GM21619 (cell line): ENCODE results near the gene LMAN2.
"Not testable (repeated sequence)": the region's sequence is repeated elsewhere in the genome, so short reads cannot be mapped to it uniquely, and the experiment has no call there.

Experiments used
- ATAC-seq: cut with Tn5 transposase; IDR thresholded peaks from one replicate; pipeline ENCODE4 v1.9.1; 2021; ENCODE audit not compliant: unreplicated experiment

LMAN2 gene

DNA sequence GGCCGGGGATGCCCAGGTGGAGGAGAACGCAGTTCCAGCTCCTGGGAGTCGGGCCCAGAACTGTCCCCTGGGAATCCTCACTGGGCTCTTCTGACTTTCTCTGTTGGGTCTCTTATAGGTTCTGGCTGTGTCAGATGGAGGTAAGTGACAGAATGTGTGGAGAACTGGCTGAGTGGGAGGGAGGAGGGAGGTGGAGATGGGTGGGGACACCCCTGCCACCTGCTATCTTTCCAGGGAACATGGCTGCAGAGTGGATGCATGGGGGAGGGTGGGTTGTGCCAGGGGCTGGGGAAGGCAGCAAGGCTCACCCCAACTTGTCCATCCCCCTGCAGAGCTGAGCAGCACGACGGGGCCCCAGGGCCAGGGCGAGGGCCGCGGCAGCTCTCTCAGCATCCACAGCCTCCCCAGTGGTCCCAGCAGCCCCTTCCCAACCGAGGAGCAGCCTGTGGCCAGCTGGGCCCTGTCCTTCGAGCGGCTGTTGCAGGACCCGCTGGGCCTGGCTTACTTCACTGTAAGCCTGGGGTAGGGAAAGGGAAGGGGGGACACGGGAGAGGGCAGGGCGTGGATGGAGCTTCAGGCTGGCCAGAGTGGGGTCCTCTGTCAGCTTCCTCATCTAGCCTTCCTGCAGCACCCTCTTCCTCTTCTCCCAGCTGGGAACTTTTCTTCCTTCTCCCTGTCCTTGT, 14.5 kb upstream of the LMAN2 start:
- ATAC-seq = no peak

DNA sequence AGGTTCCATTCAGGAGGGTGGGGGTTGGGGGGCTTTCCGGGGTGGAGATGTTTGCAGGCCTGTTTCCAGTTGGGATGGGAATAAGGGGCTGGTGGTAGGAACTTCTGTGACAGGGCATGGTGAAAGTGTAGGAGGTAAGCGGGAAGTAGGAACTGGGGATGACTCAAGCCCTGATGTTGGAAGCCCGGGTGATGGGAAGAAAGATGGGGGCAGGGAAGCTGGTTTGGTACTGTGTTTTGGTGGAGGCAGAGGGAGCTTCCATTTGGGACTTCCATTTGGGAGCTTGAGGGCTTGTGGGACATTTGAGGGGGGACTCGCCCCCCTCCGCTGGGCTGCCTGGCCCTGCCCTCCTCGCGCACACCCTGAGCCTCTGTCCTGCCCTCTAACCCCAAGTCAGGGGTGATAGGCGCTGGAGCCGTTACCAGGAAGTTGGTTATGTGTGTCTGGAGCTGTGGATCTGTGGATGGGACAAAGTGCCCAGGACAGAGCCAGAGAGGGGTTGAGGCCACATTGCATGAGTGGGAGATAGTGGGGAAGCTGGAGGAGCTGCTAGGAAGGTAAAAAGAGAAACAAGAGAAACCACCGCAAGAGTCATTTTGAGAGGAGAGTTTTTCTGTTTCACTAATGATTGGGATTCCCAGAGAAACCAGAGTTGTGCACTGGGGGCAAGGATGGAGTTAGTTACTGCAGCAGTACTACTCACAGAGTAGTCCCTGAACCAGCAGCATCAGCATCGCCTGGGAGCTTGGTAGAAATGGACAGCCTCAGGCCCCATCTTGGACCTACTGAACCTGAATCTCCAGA, 12.9 kb upstream of the LMAN2 start:
- peak; percentile 36 for ATAC-seq

DNA sequence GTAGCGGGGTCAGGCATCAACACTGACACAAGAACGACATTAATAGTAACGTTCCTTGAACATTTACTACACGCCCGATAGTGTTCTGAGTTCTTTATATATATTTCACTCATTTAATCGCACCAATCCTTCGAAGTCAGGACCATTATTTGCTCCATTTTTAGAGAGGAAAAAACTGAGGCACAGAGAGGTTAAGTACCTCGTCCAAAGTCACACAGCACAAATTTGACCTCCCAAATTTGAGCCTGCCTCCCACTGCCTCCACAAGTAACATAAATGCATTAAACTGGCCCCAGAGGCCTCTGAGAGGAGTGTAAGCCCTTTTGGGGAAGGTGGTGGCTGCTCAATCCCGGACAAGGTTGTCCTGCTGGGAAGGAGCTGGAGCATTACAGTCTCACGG, 12.1 kb upstream of the LMAN2 start:
- no peak for ATAC-seq

DNA sequence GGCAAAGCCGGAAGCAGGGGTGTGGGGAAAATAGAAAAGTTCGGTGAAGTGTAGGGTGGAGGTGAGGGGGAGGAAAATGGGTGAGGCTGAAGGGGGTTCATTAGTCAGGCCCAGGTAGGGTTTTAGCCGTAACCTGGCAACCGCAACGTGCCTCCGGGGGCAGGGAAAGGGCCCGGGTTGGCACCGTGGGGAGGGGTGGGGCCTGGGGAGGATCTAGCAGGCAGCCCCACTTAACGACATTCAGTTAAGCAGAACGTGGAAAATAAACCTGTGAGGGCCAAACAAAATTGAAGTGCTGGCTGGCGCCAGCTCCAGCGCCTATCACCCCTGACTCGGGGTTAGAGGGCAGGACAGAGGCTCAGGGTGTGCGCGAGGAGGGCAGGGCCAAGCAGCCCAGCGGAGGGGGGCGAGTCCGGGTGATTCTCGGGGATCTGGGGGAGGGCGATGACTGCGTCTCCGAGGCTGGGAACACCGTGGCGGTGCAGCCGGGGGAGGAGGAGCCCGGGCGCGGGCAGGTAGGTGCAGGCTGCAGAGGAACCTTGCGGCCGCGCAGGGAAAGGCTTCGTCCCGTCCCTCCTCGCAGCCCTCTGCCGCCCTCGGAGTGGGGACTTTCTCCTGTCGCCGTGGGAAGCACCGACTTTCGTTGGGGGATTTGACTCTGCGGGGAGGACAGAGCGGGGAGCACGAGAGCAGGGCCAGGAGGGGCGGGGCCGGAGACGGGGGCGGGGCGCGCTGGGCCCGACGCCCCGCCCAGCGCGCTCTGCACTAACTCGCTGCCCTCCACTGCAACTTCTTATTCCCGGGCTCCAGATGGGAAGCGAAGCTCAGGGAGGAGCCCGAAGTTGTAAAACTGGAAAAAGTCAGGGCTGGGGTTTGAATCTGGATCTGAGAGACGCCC, 11.4 kb upstream of the LMAN2 start:
- ATAC-seq = peak; percentile 39

DNA sequence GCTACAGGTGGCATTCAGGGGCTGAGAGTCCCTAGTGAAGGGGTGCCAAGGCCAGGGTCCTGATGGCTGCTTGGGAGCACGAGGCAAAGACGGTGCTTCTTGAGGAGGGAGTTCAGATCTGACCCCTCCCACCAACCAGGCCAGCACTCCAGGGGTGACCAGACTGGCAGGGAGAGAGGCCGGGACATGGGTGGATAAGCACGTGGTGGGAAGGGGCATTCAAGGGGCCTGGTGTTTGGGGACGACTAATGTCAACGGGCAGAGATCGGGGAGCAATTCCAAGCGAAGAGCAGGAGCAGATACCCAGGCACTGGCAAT, 10.8 kb upstream of the LMAN2 start:
- ATAC-seq = no peak

DNA sequence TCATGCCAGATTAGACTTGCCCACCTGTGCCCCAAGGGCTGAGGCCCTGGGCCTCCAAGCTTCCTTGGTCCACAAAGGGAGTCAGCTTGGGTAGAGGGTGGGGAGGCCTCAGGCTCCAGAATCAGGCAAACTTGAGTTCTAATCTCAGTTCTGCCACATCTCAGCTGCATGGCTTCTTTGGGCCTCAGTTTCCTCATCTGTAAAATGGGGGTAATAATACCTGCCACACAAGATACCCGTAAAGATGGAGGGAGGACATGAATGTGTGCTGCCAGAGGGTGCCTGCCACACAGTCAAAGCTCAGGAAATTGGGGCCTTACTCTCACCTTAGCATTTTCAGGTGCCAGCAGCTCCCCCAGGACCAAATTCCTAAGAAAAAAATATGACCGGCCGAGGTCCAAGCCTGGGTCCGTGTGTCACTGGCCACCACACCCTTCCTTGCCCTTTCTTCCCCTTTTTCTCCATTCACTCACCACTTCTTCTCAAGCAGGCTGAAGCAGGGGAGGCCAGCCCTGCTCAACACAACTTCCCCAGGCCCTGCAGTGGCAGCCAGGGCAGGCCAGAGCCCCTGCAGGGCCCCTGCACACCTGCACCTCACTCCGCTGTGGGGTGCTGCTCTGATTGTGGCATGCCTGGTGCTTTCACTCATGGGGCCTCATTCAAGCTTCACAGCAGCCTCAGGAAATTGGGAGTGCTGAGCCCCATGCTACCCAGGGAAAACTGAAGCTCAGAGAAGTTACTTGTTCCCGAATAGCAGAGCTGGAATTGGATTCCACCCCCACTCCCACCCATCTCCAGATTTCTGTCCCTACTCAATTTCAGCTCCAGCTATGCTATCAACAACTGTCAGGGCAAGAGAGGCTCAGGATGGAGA, 10.2 kb upstream of the LMAN2 start:
- no peak for ATAC-seq

DNA sequence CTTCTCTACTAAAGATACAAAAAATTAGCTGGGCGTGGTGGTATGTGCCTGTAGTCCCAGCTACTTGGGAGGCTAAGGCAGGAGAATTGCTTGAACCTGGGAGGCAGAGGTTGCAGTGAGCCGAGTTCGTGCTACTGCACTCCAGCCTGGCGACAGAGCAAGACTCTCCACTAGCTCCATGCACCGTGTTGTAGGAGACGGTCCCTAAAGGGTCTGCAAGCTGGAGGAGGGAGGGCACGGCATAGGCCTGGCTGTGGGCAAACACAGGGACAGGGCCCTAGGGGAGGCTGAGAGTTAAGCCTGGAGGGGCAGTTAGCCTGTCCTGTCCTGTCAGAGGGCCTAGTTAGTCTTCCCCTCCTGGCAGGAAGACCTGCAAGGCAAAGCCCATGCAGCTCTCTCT, 9.3 kb upstream of the LMAN2 start:
- not testable (repeated sequence) for ATAC-seq

DNA sequence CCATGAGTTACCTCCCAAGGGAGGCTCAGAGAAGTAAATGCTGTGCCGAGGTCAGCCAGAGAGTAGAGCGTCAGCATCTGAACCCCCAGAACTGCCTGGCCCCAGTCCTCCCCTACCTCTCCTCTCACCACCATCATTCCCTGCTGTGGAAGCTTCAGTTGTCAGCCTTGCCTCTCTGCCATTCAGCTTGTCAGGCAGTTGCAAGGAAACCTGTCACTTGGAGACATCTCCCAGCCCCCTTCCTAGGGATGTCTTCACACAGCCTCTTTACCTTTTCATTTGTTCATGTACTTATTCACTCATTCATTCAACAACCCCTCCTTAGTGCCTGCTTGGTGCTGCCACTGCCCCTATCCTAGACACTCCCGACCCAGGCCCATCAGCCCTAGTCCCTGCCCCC, 8.4 kb upstream of the LMAN2 start:
- ATAC-seq = no peak

DNA sequence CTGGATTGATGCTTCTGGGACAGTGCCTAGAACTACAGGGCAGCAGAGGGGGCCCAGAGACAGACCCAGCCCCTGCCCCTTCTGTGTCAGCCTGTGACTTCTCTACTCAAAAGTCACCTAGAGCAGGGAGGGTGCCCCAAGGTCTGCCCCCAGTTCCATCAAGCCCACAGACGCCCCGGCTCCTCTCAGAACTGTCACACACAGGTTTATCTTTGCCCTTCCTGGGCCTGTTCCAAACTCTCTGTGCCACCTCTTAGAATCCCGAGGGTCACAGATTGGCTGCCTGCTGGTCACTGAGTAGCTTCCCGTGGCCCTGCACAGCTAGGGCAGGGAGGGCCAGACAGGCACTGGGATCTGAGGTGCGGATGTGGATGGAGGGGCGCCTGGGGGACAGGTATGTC, 8.0 kb upstream of the LMAN2 start:
- no peak for ATAC-seq

DNA sequence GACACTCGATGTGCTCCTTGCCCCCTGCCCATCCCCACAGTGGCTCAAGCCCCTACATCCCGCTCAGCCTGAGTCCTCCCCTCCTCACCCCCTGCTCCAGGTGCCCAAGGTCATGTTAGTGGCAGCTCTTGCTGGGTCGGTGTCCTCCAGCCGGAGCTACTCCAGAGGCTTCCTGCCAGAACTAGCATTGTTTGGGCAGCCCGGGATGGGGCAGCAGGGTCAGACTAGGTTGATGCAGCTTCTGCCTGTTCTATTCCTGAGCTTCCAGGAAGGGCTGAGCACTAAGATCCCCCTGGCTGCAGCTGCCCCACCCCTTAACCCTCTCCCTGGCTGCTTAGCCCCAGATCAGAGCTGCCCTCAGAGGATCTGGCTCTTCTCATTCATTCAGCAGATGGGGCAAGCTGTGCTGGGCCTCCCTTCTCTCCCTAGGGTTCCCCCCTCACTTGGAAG, 6.9 kb upstream of the LMAN2 start:
- ATAC-seq = peak; percentile 6

DNA sequence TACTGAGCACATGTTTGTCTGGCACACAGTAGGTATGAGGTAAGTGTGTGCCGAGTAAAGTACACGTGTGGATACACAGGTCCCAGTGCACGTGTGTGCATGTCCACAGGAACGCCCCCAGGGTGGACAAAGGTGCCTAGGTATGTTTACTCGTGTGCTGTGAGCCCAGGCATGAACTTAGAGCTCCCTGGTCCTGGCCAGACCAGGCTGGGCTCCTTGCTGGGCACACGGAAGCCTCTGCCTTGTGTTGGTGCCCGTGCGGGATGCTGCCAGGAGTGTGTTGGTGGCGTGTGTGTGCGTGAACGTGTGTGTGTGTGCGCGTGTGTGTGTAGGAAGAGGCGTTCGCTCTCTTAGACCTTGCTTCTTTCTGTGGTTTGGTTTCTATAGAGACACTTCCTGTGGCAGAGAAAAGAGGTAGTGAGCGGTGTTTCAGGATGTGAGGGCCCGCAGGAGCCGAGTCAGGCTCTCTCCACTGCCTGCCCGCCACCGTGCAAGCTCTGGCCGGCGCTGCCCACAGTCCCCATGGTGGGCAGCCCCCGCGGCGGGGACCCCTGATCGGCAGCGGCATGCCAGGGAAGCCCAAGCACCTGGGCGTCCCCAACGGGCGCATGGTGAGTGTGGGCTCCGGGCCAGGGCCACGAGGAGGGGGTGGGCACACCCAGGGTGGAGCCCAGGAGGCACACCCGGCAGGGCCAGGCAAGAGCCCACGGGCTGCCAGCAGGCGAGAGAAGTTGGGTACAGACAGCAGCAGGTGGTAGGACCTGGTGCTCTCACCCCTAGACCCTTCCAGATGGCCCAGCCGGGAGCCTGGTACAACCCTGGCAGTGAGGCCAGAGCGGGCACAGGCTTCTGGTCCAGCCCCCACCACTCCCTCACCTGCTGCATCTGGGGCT, 6.2 kb upstream of the LMAN2 start, which contains the start of gene RGS14:
RGS14 (plus strand) TSS at position 466 of the 893 bp plus-strand sequence; CDS start at position 567, 101 bp downstream.
- ATAC-seq = peak; percentile 90

DNA sequence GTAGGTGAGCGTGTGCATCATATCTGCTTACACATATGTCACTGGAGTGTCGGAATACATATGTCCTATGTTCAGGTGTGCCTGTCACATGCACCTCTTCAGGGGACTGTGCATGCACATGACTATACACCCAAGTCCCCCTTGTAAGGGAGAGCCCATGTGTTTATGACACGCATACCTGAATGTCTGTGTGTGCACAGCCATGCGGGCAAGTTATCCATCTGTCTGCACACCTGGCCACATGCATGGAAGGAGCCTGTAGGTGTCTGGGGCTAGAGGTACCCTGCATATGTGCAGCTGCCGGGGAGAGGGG, 5.6 kb upstream of the LMAN2 start:
- no peak for ATAC-seq

DNA sequence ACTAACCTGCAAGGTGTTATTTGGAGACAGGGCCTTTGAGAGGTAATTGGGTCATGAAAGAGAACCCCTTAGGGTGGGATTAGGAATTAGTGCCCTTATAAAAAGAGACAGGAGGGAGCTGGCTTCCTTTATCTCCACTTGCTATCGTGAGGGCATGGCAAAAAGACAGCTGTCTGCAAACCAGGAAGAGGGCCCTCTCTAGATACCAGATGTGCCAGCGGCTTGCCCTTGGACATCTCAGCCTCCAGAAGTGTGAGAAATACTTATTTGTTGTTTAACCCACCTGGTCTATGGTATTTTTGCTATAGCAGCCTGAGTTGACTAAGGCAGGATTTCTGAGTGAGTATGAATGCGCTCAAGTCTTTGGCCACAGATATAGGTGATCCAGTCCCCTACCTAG, 5.3 kb upstream of the LMAN2 start:
- ATAC-seq = no peak

DNA sequence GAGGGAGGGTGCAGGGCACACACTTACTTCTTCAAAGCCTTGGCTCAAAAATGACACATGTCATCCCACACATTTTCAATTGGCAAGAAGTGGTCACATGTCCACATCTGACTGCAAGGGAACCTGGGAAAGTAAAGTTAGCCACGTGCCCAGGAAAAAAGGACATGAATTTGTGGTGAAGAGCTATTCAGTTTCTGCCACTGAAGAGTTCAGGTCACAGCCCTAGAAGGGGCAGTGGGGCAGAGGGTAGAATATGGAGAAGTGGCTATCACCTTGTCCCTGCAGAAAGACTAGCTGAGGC, 4.3 kb upstream of the LMAN2 start:
- ATAC-seq = no peak

DNA sequence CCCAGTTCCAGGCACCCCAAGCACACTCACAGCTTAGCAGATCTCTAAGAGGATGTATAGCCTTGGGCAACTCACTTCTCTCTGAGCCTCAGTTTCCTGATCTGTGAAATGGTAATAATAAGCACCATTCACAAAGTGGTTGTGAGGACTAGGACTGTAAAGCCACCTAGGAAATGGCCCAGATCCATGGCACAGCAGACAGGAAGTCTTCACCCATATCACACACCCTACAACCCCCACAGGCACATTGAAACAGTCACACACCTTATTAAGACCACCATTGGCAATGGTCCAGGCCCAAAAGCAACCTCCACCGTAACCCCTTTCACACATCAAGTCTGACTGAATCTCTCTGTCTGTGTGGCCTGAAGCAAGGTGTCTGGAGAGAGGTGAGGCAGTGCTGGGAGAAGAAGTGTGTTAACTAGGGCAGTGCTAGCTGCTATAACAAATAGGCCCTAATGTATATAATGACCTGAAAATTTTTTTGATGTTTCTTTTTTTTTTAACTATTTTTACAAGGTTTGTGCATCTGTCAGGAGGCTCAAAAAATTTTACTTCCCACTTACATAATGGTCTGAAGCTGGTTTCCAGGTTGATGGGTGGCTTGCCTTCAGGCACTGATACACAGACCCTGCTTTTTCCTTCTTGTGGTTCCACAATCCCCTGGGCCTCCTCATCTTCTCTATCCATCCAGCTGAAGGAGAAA, 3.8 kb upstream of the LMAN2 start:
- ATAC-seq = no peak

DNA sequence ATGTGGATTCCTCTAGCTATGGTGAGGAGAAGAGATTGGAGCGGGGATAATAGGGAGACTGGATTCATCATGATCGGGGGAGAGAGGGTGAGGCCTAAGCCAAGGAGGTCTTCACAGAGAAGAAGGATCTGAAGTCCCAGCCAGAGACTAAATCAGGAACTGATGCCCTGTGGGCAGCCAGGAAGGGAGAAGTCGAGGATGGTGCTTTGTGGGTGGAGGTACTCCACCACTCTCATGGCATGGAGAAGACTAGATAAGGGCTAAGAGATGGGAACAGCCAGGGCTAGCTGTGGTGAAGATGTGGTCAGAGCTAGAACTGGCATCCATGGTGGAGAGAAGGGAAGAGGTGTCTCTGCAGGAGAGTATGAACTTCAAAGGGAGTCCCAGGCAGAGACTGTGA, 3.2 kb upstream of the LMAN2 start:
- no peak for ATAC-seq

DNA sequence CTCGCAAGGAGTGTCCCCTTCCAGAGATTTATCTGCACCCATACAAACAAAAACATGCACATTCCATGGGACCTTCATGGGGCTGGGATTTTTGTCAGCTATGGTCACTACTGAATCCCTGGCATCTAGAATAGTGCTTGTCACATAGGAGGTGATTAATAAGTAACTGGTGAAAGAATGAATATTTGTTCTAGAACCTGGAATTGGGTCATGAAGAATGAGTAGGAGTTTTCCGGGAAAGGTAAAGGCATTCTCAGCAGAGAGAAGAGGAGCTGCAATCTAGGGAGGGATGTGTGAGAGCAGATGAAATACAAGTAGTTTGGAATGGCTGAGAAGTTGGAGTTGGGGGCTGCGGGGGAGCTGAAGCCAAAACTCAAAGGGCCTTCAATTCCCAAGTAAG, 2.8 kb upstream of the LMAN2 start:
- no peak for ATAC-seq

DNA sequence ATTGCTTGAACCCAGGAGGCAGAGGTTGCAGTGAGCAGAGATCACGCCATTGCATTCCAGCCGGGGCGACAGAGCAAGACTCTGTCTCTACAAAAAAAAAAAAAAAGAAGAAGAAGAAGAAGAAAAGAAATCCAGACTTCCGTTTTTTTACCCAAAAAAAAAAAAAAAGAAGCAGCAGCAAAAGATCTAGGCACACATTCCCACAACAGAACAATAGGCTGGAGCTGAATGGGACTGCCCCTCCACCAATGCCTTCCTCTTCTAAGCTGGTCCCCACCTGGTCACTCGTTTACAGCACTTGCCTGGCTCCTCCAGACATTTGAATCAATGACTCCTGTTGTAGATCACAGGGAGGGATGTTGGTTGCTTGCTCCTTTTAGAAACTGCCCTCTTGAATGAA, 1.6 kb upstream of the LMAN2 start:
- no peak for ATAC-seq

DNA sequence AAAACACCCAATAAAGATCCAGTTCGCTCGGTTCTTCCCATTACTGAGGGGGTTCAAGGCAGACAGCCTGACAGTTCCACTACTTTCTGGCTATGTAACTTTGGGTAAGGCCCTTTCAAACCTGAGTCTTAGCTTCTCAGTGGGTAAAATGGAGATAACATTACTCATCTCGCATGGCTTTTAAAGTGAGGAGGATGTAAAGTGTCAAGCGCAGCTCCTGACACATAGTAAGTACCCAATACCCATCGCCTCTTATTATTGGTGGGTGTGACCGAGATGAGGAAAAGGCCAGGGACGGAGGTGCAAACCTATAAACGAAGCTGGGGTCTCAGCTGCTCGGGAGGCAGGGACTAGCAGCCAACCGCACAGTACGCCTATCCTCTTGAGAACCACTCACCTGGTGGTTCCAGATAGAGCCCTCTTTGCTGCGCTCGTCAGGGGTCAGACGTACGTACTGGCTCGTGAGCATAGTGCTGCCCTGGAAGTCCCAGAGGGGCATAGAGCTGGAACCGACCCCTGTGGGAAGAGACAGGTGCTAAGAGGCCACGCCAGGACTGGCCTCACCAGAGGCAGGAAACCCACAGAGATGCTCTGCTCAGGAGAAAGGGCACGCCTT, 584 bp downstream of the LMAN2 start:
- ATAC-seq = peak; percentile 21
